Liver (tissue), 3 donors: Measurements from ENCODE around the gene CDKN2AIPNL.

Experiments used
- CTCF ChIP-seq: fragments of 150-350 bp; IDR thresholded peaks from 2 replicates; pipeline ENCODE4 v1.5.1; 2017; ENCODE audit warnings: improper control_type of control experiment, low read depth, low read length; ENCODE audit not compliant: missing input control
- GABPA ChIP-seq, 2 donors: IDR thresholded peaks in 1 of 2; conservative IDR thresholded peaks in 1 of 2; 2 replicates each; pipeline ENCODE4 v1.6.1; 2016; ENCODE audit warnings: antibody characterized with exemption in 2 of 2, mild to moderate bottlenecking in 1 of 2, moderate library complexity in 1 of 2
- JUND ChIP-seq, 2 donors: IDR thresholded peaks; 2 replicates each; pipeline ENCODE4 v1.6.1; 2016; ENCODE audit warnings: antibody characterized with exemption in 2 of 2
- donor health status: healthy.
- donor health status: healthy.

DNA sequence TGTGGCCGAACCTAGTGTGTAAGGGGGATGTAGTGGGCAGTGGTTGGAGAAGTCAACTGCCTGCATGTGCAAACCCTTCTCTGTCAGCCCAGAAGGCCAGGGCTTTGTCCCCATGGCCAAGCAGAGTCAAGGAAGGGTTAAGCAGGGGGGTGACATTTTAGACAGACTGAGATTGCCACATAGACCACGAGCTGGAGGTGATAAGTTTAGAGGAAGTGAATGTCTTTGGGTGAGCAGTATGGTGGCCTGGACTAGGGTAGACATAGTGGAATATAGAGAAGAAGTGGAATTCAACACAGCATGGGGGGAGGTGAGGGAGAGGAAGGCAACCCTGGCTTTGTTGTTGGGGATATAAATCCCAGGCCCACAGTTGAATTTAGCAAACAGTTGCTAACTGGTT is 38.7 kb upstream of the CDKN2AIPNL start:
- no peak for TF ChIP-seq CTCF
- no peak for TF ChIP-seq JUND (IDR thresholded peaks at IDR 0.05)
- no peak for TF ChIP-seq GABPA (IDR thresholded peaks at IDR 0.05 in 1 of 2, conservative IDR thresholded peaks at IDR 0.05 in 1 of 2)
